Measurements from ENCODE around the gene CDK15.
"Not testable (repeated sequence)": the region's sequence is repeated elsewhere in the genome, so short reads cannot be mapped to it uniquely, and the experiment has no call there.

Gene CDK15

GRCh38 chr2:201798252-201798913 lies 8.0 kb upstream of the CDK15 start:
- no peak overlapping the region for H3K4me3 ChIP-seq (ENCODE audit: low read length)
- TF ChIP-seq ZNF274 (IDR thresholded peaks at IDR 0.05; ENCODE audit: low read depth, low read length) = no peak

- not testable (repeated sequence) for H3K4me3 ChIP-seq (ENCODE audit: low read length)
Measured at GRCh38 chr2:201798914-201799285, 7.4 kb upstream of the CDK15 start.

- no peak for TF ChIP-seq ZNF274 (IDR thresholded peaks at IDR 0.05; ENCODE audit: low read depth, low read length)
- no peak overlapping the region for H3K4me3 ChIP-seq (ENCODE audit: low read length)
Measured at GRCh38 chr2:201807452-201807999, 1.2 kb downstream of the CDK15 start.

GRCh38 chr2:201808027-201808426 lies 1.7 kb downstream of the CDK15 start:
- TF ChIP-seq ZNF274 (IDR thresholded peaks at IDR 0.05; ENCODE audit: low read depth, low read length) = no peak
- H3K4me3 ChIP-seq (ENCODE audit: low read length) = no peak overlapping the region

- H3K4me3 ChIP-seq (ENCODE audit: low read length) = no peak overlapping the region
- TF ChIP-seq ZNF274 (IDR thresholded peaks at IDR 0.05; ENCODE audit: low read depth, low read length) = no peak
Measured at GRCh38 chr2:201809633-201810032, 3.3 kb downstream of the CDK15 start.

GRCh38 chr2:201810604-201811003 lies 4.3 kb downstream of the CDK15 start:
- not testable (repeated sequence) for H3K4me3 ChIP-seq (ENCODE audit: low read length)

- TF ChIP-seq ZNF274 (IDR thresholded peaks at IDR 0.05; ENCODE audit: low read depth, low read length) = no peak
- no peak overlapping the region for H3K4me3 ChIP-seq (ENCODE audit: low read length)
Measured at GRCh38 chr2:201813996-201814760, 7.8 kb downstream of the CDK15 start.

GRCh38 chr2:201816657-201817575 lies 10.6 kb downstream of the CDK15 start:
- no peak for TF ChIP-seq ZNF274 (IDR thresholded peaks at IDR 0.05; ENCODE audit: low read depth, low read length)
- no peak overlapping the region for H3K4me3 ChIP-seq (ENCODE audit: low read length)

- TF ChIP-seq ZNF274 (IDR thresholded peaks at IDR 0.05; ENCODE audit: low read depth, low read length) = no peak
- no peak overlapping the region for H3K4me3 ChIP-seq (ENCODE audit: low read length)
Measured at GRCh38 chr2:201820383-201821007, 14.2 kb downstream of the CDK15 start.

GRCh38 chr2:201821080-201821479 lies 14.7 kb downstream of the CDK15 start:
- no peak overlapping the region for H3K4me3 ChIP-seq (ENCODE audit: low read length)
- no peak for TF ChIP-seq ZNF274 (IDR thresholded peaks at IDR 0.05; ENCODE audit: low read depth, low read length)

GRCh38 chr2:201824212-201824611 lies 17.9 kb downstream of the CDK15 start:
- no peak for TF ChIP-seq ZNF274 (IDR thresholded peaks at IDR 0.05; ENCODE audit: low read depth, low read length)
- H3K4me3 ChIP-seq (ENCODE audit: low read length) = no peak overlapping the region

GRCh38 chr2:201827621-201828020 lies 21.3 kb downstream of the CDK15 start:
- no peak overlapping the region for H3K4me3 ChIP-seq (ENCODE audit: low read length)
- no peak for TF ChIP-seq ZNF274 (IDR thresholded peaks at IDR 0.05; ENCODE audit: low read depth, low read length)

GRCh38 chr2:201828220-201828619 lies 21.9 kb downstream of the CDK15 start:
- no peak overlapping the region for H3K4me3 ChIP-seq (ENCODE audit: low read length)
- no peak for TF ChIP-seq ZNF274 (IDR thresholded peaks at IDR 0.05; ENCODE audit: low read depth, low read length)

GRCh38 chr2:201830666-201831065 lies 24.3 kb downstream of the CDK15 start:
- no peak for TF ChIP-seq ZNF274 (IDR thresholded peaks at IDR 0.05; ENCODE audit: low read depth, low read length)
- no peak overlapping the region for H3K4me3 ChIP-seq (ENCODE audit: low read length)

Data from GM08714 (cell line).